ENCODE measurements around the gene KIAA0930.

The KIAA0930 gene

DNA sequence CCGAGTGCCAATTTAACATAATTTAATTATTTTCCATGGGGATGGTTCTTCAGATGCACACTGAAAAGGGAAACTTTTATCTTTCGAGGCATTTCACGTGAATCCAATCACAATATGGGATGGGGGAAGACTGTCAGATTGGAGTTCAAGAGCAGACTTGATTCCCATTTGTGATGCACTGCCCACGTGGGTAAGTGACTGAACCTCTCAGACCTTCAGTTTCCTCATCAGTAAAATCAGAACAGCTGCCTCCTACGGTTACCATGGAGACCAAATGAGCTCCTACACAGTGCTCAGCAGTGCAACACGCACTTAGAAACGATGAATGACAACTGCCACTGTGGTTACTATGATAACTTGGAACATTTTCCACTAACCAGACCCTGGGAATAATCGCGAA, 21.7 kb downstream of the KIAA0930 start:
- no peak for TF ChIP-seq CTCF (conservative IDR thresholded peaks at IDR 0.05; ENCODE audit: low read depth, low read length)
- H3K4me3 ChIP-seq (ENCODE audit: low read depth, low read length), result no peak overlapping the region
- no peak for DNase-seq (ENCODE audit: low read depth)

GRCh38 chr22:45217806-45218205, 22.9 kb downstream of the KIAA0930 start:
- no peak overlapping the region for H3K4me3 ChIP-seq (ENCODE audit: low read depth, low read length)
- no peak for TF ChIP-seq CTCF (conservative IDR thresholded peaks at IDR 0.05; ENCODE audit: low read depth, low read length)
- no peak for DNase-seq (ENCODE audit: low read depth)

- no peak for DNase-seq (ENCODE audit: low read depth)
- no peak for TF ChIP-seq CTCF (conservative IDR thresholded peaks at IDR 0.05; ENCODE audit: low read depth, low read length)
- H3K4me3 ChIP-seq (ENCODE audit: low read depth, low read length), result no peak overlapping the region
These were observed 23.3 kb downstream of the KIAA0930 start for GRCh38 chr22:45217345-45217744.

DNA sequence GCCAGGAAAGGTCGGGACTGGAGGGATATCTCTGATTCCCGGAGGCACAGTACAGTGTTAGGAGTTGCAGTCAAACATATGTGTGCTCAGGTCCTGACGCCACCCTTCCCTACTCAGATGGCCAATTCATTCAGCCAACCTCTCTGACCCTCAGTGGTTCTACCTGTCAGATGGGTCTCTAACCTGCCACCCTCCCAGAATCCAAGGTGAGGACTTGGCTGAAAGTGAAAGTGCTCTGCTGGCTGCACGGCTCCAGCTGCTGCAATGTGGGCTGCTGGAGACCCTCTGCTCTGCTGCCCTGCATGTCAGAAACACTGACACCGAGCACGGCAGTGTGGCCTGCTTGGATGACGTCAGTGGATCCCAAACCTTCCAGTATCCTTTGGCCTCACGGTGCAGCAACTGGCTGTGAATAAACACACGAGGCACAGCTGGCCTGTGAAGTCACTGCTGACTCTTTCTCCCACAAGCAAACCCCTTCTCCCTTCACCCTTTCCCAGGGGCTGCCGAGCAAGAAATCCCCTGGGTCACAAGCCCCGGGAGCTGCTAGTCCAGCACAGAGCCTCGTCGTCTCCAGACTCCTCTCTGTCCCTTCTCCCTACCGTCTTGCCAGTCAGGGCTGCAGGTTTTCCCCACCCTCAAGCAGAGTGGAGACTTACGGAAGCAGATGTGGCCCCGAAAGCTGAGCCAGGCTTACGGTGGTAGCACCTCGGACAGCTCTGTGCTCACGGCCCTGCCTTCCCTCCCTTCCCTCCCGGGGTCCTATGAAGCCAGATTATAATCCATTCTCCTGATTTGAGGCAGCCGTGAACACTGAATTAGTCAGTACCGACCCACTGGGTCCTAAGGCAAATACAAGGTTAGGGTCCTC, 24.3 kb downstream of the KIAA0930 start:
- H3K4me3 ChIP-seq (ENCODE audit: low read depth, low read length), result peak overlapping the region; percentile 24
- TF ChIP-seq CTCF (conservative IDR thresholded peaks at IDR 0.05; ENCODE audit: low read depth, low read length), result no peak
- DNase-seq (ENCODE audit: low read depth), result peak; percentile 67

DNA sequence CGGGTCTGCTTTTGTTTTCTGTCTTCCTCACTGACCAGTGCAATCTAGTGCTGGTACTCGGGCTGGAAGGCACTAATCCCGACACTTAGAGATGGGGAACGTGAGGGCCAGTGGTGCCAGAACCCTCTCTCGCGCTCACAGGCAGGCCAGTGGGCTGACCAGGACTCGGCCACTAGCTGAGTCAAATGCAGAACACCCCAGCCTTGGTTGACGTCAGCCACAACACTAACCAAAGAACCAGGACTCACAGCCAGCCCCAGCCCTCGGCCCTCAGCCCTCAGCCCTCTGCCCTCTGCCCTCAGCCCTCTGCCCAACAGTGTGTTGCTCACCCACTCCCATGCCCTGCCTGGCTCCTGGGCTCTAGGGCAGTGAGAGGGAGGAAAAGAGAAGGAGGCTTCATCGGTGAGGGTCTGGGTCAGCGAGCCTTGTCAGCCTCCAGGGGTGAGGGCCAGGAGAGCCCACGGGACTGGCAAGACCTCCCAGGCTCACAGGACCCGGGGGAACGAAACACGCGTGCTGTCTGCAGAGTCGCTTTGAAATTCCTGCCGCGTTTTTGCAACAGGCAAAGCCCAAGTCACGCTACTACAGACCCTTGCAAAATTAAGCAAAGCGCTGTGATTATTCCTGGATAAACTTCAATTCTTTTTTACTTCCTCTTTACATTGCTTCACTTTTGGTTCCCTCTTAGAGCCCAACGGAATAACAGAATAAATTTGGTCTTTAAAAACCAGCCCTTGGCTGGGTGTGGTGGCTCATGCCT, 27.5 kb downstream of the KIAA0930 start:
- peak; percentile 23 for DNase-seq (ENCODE audit: low read depth)
- TF ChIP-seq CTCF (conservative IDR thresholded peaks at IDR 0.05; ENCODE audit: low read depth, low read length), result no peak
- H3K4me3 ChIP-seq (ENCODE audit: low read depth, low read length), result no peak overlapping the region

- peak; percentile 67 for DNase-seq (ENCODE audit: low read depth)
- peak overlapping the region; percentile 49 for H3K4me3 ChIP-seq (ENCODE audit: low read depth, low read length)
- TF ChIP-seq CTCF (conservative IDR thresholded peaks at IDR 0.05; ENCODE audit: low read depth, low read length), result peak; percentile 18
These were observed 28.4 kb downstream of the KIAA0930 start for GRCh38 chr22:45212306-45212709.

Data from choroid plexus epithelial cell (primary cell).